SU-DHL-6 (cell line): Measurements from ENCODE around the gene ARHGAP33.

Experiments used
- H2AFZ ChIP-seq: fragments of 200-600 bp; sonication (generic); 2 replicates; pipeline ENCODE4 v1.6.1; 2014; ENCODE audit warnings: low read depth, mild to moderate bottlenecking, moderate library complexity, mixed read lengths, antibody characterized with exemption, low read length; ENCODE audit not compliant: severe bottlenecking
- H3F3A ChIP-seq: fragments of 200-600 bp; shearing (Covaris generic); 2 replicates; pipeline ENCODE4 v1.6.0; 2016; ENCODE audit warnings: antibody characterized with exemption, mild to moderate bottlenecking; ENCODE audit not compliant: insufficient read depth
- H3K27ac ChIP-seq: fragments of 200-600 bp; sonication (generic); 2 replicates; pipeline ENCODE4 v1.5.1; 2016; ENCODE audit warnings: low read depth, mild to moderate bottlenecking, low read length, moderate library complexity, mixed read lengths
- H3K27me3 ChIP-seq: fragments of 200-600 bp; sonication (generic), shearing (Covaris generic); 2 replicates; pipeline ENCODE4 v1.6.0; 2014; ENCODE audit warnings: mild to moderate bottlenecking, low read length
- H3K36me3 ChIP-seq: fragments of 200-600 bp; sonication (generic); 2 replicates; pipeline ENCODE4 v1.6.1; 2014; ENCODE audit warnings: mild to moderate bottlenecking, low read length, mixed read lengths
- H3K4me2 ChIP-seq: fragments of 300-600, 200-600 bp; shearing (Covaris generic), sonication (generic); 2 replicates; pipeline ENCODE4 v1.6.0; 2014; ENCODE audit warnings: low read length, low read depth, mild to moderate bottlenecking; ENCODE audit not compliant: poor library complexity, severe bottlenecking
- H3K4me3 ChIP-seq: fragments of 200-600 bp; sonication (generic); 2 replicates; pipeline ENCODE4 v1.5.1; 2014; ENCODE audit warnings: antibody characterized with exemption, low read length, mild to moderate bottlenecking, mixed read lengths; ENCODE audit not compliant: insufficient read depth, poor library complexity, severe bottlenecking
- H3K79me2 ChIP-seq: fragments of 200-600 bp; sonication (generic); 2 replicates; pipeline ENCODE4 v1.6.1; 2014; ENCODE audit warnings: mild to moderate bottlenecking, low read length, moderate library complexity; ENCODE audit not compliant: insufficient read depth
- H3K9ac ChIP-seq: fragments of 200-600 bp; sonication (generic); 2 replicates; pipeline ENCODE4 v1.7.0; 2014; ENCODE audit warnings: mild to moderate bottlenecking, low read length
- H3K9me2 ChIP-seq: fragments of 200-600 bp; sonication (generic); replicated peaks from 2 replicates; pipeline ENCODE4 v1.6.1; 2014; ENCODE audit warnings: low read length; ENCODE audit not compliant: insufficient read depth
- H3K9me3 ChIP-seq: fragments of 200-600 bp; sonication (generic); 2 replicates; pipeline ENCODE4 v1.6.1; 2014; ENCODE audit warnings: low read length, mixed read lengths; ENCODE audit not compliant: insufficient read depth
- H4K20me1 ChIP-seq: fragments of 200-600 bp; sonication (generic); 2 replicates; pipeline ENCODE4 v1.6.1; 2014; ENCODE audit warnings: low read depth, mild to moderate bottlenecking, antibody characterized with exemption, low read length, moderate library complexity, mixed read lengths
- EZH2phosphoT487 ChIP-seq: fragments of 200-600 bp; sonication (generic), shearing (Covaris generic); conservative IDR thresholded peaks from 2 replicates; pipeline ENCODE4 v1.6.1; 2018; ENCODE audit warnings: mild to moderate bottlenecking, antibody characterized with exemption, low read length, moderate library complexity, mixed read lengths
- TF ChIP-seq, protein P1 (sequence below): fragments of 200-600 bp; sonication (generic); IDR thresholded peaks from one replicate; pipeline ENCODE4 v1.5.1; 2017; ENCODE audit warnings: antibody characterized with exemption, mild to moderate bottlenecking, low read length, moderate library complexity; ENCODE audit not compliant: insufficient read depth, poor library complexity, severe bottlenecking

Gene ARHGAP33

GRCh38 chr19:35730326-35730725 is 45.0 kb upstream of the ARHGAP33 start:
- Histone ChIP-seq H3K27me3 (no peaks in the 10 kb centered on the region), H3K9ac (no peak overlapping the region), H3K79me2 (no peaks in the 10 kb centered on the region), H3K4me2 (no peak overlapping the region), H3F3A (no peaks in the 10 kb centered on the region), H3K27ac (no peak overlapping the region), H3K36me3 (no peaks in the 10 kb centered on the region; the same call in 1 of the 2 replicates), H3K4me3 (no peak overlapping the region), H2AFZ (no peak overlapping the region), H3K9me2 (no peaks in the 10 kb centered on the region), H4K20me1 (no peaks in the 10 kb centered on the region), H3K9me3 (no peaks in the 10 kb centered on the region)
- TF ChIP-seq, protein P1, sequence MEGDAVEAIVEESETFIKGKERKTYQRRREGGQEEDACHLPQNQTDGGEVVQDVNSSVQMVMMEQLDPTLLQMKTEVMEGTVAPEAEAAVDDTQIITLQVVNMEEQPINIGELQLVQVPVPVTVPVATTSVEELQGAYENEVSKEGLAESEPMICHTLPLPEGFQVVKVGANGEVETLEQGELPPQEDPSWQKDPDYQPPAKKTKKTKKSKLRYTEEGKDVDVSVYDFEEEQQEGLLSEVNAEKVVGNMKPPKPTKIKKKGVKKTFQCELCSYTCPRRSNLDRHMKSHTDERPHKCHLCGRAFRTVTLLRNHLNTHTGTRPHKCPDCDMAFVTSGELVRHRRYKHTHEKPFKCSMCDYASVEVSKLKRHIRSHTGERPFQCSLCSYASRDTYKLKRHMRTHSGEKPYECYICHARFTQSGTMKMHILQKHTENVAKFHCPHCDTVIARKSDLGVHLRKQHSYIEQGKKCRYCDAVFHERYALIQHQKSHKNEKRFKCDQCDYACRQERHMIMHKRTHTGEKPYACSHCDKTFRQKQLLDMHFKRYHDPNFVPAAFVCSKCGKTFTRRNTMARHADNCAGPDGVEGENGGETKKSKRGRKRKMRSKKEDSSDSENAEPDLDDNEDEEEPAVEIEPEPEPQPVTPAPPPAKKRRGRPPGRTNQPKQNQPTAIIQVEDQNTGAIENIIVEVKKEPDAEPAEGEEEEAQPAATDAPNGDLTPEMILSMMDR: no peak
- no peak for TF ChIP-seq EZH2phosphoT487

GRCh38 chr19:35731353-35731752 is 44.0 kb upstream of the ARHGAP33 start:
- H4K20me1 ChIP-seq: no peaks in the 10 kb centered on the region
- H3F3A ChIP-seq: no peaks in the 10 kb centered on the region
- no peak for TF ChIP-seq EZH2phosphoT487
- TF ChIP-seq, protein P1: no peak
- no peak overlapping the region for H3K4me3 ChIP-seq
- H3K9ac ChIP-seq: no peak overlapping the region
- no peaks in the 10 kb centered on the region for H3K9me3 ChIP-seq
- no peak overlapping the region for H2AFZ ChIP-seq
- H3K36me3 ChIP-seq: no peaks in the 10 kb centered on the region
- no peaks in the 10 kb centered on the region for H3K27me3 ChIP-seq
- H3K27ac ChIP-seq: no peak overlapping the region
- H3K9me2 ChIP-seq: no peaks in the 10 kb centered on the region
- H3K4me2 ChIP-seq: no peak overlapping the region
- no peaks in the 10 kb centered on the region for H3K79me2 ChIP-seq

- no peaks in the 10 kb centered on the region for H4K20me1 ChIP-seq
- TF ChIP-seq EZH2phosphoT487: no peak
- TF ChIP-seq, protein P1: no peak
- no peaks in the 10 kb centered on the region for H3K9me3 ChIP-seq
- H3K9me2 ChIP-seq: no peaks in the 10 kb centered on the region
- H3F3A ChIP-seq: no peaks in the 10 kb centered on the region
- no peak overlapping the region for H3K4me2 ChIP-seq
- no peak overlapping the region for H3K9ac ChIP-seq
- no peaks in the 10 kb centered on the region for H3K79me2 ChIP-seq
- no peak overlapping the region for H3K4me3 ChIP-seq
- no peaks in the 10 kb centered on the region for H3K36me3 ChIP-seq
- no peaks in the 10 kb centered on the region for H3K27me3 ChIP-seq
- H3K27ac ChIP-seq: no peak overlapping the region
- no peak overlapping the region for H2AFZ ChIP-seq
These were observed 43.5 kb upstream of the ARHGAP33 start for GRCh38 chr19:35731779-35732405.
